B cell (primary cell): ENCODE measurements around the gene PPARG. TPM values are rescaled to one million over a fixed set of nuclear protein-coding genes. Genes with fewer than 3 reads are reported as not detected.
"Not testable (repeated sequence)": the region's sequence is repeated elsewhere in the genome, so short reads cannot be mapped to it uniquely, and the experiment has no call there.

ENCODE experiments used
- ATAC-seq: fragments of 200-7000 bp; cut with Tn5 transposase; one replicate; pipeline ENCODE4 v1.10.0; 2021; ENCODE audit warnings: low read depth, mild to moderate bottlenecking, moderate number of reproducible peaks, moderate library complexity
- CTCF ChIA-PET: fragments of 350-600 bp; sonication (Branson Sonifier 250); formaldehyde crosslinking; loops from one replicate; lab custom pipeline; 2021; ENCODE audit warnings: antibody characterized with exemption, inconsistent platforms; lab: Charles Lee
- POLR2A ChIA-PET: fragments of 350-600 bp; sonication (Branson Sonifier 250); formaldehyde crosslinking; loops from one replicate; lab custom pipeline; 2021; ENCODE audit warnings: antibody characterized with exemption; lab: Charles Lee
- DNase-seq: peaks from one replicate; pipeline ENCODE4 v3.0.0; 2013
- H2AFZ ChIP-seq: 2 replicates; pipeline ENCODE4 v1.6.1; 2012; ENCODE audit warnings: mild to moderate bottlenecking, low read depth, low read length; ENCODE audit not compliant: insufficient read depth, poor library complexity, severe bottlenecking
- H3K27ac ChIP-seq, 2 donors: 1 replicate in 1 of 2; 2 replicates in 1 of 2; pipeline ENCODE4 v1.5.1; 2012 to 2013; ENCODE audit warnings: low read length in 2 of 2, mild to moderate bottlenecking in 2 of 2, moderate library complexity in 1 of 2
- H3K27me3 ChIP-seq, 4 experiments: fragments of 200-600 bp in 1 of 4; sonication (generic) in 1 of 4; replicated peaks in 1 of 4; 1 replicate in 2 of 4; 2 replicates in 2 of 4; pipeline versions ENCODE4 v1.6.1 to v1.7.0; 2013 to 2016; ENCODE audit warnings: low read length in 3 of 4, mild to moderate bottlenecking in 2 of 4, mixed read lengths in 1 of 4, moderate library complexity in 1 of 4; ENCODE audit not compliant: insufficient read depth in 4 of 4, control insufficient read depth in 3 of 4; ENCODE audit errors: control extremely low read depth in 1 of 4
- H3K36me3 ChIP-seq, 2 experiments: replicated peaks in 1 of 2; 1 replicate in 1 of 2; 2 replicates in 1 of 2; pipeline versions ENCODE4 v1.6.1 to v1.7.1; 2013; ENCODE audit warnings: low read length in 1 of 2; ENCODE audit not compliant: insufficient read depth in 2 of 2, control insufficient read depth in 1 of 2; ENCODE audit errors: control extremely low read depth in 1 of 2, extremely low read depth in 1 of 2
- H3K4me1 ChIP-seq, 2 donors: fragments of 200-600 bp in 1 of 2; sonication (generic) in 1 of 2; 1 replicate in 1 of 2; 2 replicates in 1 of 2; pipeline versions ENCODE4 v1.5.1 to v1.6.1; 2013 to 2017; ENCODE audit warnings: low read length in 2 of 2; ENCODE audit not compliant: control insufficient read depth in 2 of 2, insufficient read depth in 2 of 2
- H3K4me2 ChIP-seq: replicated peaks from 2 replicates; pipeline ENCODE3; 2012; ENCODE audit warnings: mild to moderate bottlenecking, low read depth, low read length; ENCODE audit not compliant: poor library complexity, severe bottlenecking
- H3K4me3 ChIP-seq, 5 experiments: fragments of 200-600 bp in 1 of 5; sonication (generic) in 1 of 5; 1 replicate in 3 of 5; 2 replicates in 2 of 5; pipeline versions ENCODE4 v1.5.1 to v1.7.0; 2011 to 2016; ENCODE audit warnings: low read length in 4 of 5, mild to moderate bottlenecking in 4 of 5, low read depth in 2 of 5, control low read depth in 1 of 5, moderate library complexity in 1 of 5; ENCODE audit not compliant: insufficient read depth in 1 of 5; ENCODE audit errors: control extremely low read depth in 1 of 5, extremely low read depth in 1 of 5
- H3K79me2 ChIP-seq: fragments of 200-600 bp; sonication (generic); one replicate; pipeline ENCODE4 v1.6.0; 2016; ENCODE audit warnings: low read length; ENCODE audit not compliant: control insufficient read depth, insufficient read depth
- H3K9ac ChIP-seq: fragments of 200-600 bp; sonication (generic); 2 replicates; pipeline ENCODE4 v1.6.1; 2017; ENCODE audit warnings: mild to moderate bottlenecking, low read length, moderate library complexity
- H3K9me3 ChIP-seq, 3 donors: one replicate each; pipeline versions ENCODE4 v1.6.1 to v1.7.1; 2013; ENCODE audit warnings: low read length in 2 of 3; ENCODE audit not compliant: control insufficient read depth in 2 of 3, insufficient read depth in 1 of 3; ENCODE audit errors: control extremely low read depth in 1 of 3
- H4K20me1 ChIP-seq: 2 replicates; pipeline ENCODE4 v1.6.0; 2012; ENCODE audit warnings: mild to moderate bottlenecking, low read length; ENCODE audit not compliant: insufficient read depth, control insufficient read depth, poor library complexity, severe bottlenecking
- H3K27ac Mint-ChIP-seq: one replicate; pipeline ENCODE4 v1.8.0; 2021; ENCODE audit warnings: mixed read lengths
- H3K27me3 Mint-ChIP-seq: one replicate; pipeline ENCODE4 v1.8.0; 2021; ENCODE audit warnings: mixed read lengths
- H3K4me1 Mint-ChIP-seq: one replicate; pipeline ENCODE4 v1.8.0; 2021; ENCODE audit warnings: mixed read lengths
- H3K4me3 Mint-ChIP-seq: one replicate; pipeline ENCODE4 v1.8.0; 2021; ENCODE audit warnings: mixed read lengths
- H3K9me3 Mint-ChIP-seq: one replicate; pipeline ENCODE4 v1.8.0; 2022; ENCODE audit warnings: mixed read lengths; ENCODE audit not compliant: insufficient read depth
- EZH2 ChIP-seq: IDR thresholded peaks from 2 replicates; pipeline ENCODE4 v1.6.1; 2012; ENCODE audit warnings: borderline replicate concordance, low read depth, mild to moderate bottlenecking, moderate library complexity, low read length; ENCODE audit not compliant: insufficient read depth, poor library complexity, severe bottlenecking
- WGBS: methylation state at CpG from one replicate; pipeline ENCODE4 v1.1.5; 2013; ENCODE audit warnings: missing lambda C conversion rate; ENCODE audit not compliant: insufficient coverage; 5-methylcytosine and 5-hydroxymethylcytosine counted together
- intact Hi-C: fragments of 100-400 bp; cut with micrococcal nuclease; formaldehyde crosslinking; loops from one replicate; pipeline ENCODE4 v1.10.0; 2022
- polyA plus RNA-seq: library from polyadenylated mRNA; depleted of rRNA; stranded (reverse); fragments of >200 nt; gene quantifications from 2 replicates; pipeline ENCODE4 v1.2.3, GENCODE V29; 2012
- total RNA-seq, 2 donors: library from RNA; stranded (reverse); fragments of 120-200 nt in 1 of 2; gene quantifications; 1 replicate in 1 of 2; 2 replicates in 1 of 2; pipeline versions ENCODE4 v1.2.3 to v1.2.4, GENCODE V29; 2013 to 2022
- TF ChIP-seq, protein P1 (sequence below): fragments of 200-600 bp; IDR thresholded peaks from one replicate; pipeline ENCODE4 v1.8.0; 2022; ENCODE audit warnings: antibody characterized with exemption, mild to moderate bottlenecking

PPARG gene
- total and polyA plus RNA-seq, 2 donors (not counting 1 experiment from before 2014, with no cell fraction given) = 0.12 to 0.44 TPM

DNA sequence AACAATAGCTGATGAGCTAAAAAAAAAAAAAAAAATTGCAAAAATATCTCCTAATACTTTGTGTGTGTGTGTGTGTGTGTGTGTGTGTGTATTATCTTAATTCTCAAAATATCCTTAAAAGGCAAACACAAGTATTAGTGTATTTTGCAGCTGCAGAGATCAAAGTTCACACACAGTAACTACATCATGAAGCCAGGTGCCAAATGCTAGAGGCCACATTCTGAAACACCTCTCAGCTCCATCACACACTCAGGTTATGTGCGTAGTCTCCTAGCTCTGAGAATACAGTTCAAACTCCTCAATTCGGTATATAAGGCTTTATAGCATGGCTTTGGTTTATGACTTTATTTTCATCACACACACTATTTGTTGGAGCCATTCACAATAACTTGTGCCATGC lies 33.5 kb upstream of the PPARG start:
- no peaks in the 10 kb centered on the region for H3K4me1 Mint-ChIP-seq
- H3K4me3 ChIP-seq = no peak overlapping the region
- no peak overlapping the region for H2AFZ ChIP-seq
- no CpG with 5 or more reads among the region's 2 CpGs for WGBS
- intact Hi-C loops = no loop called here
- H3K27me3 ChIP-seq = peaks cover 0 to 6% (median 0%) of the 10 kb centered on the region in 4 experiments
- H3K79me2 ChIP-seq = no peaks in the 10 kb centered on the region
- H3K27ac Mint-ChIP-seq = no peak overlapping the region
- no peaks in the 10 kb centered on the region for H4K20me1 ChIP-seq
- H3K27me3 Mint-ChIP-seq = peaks cover 26% of the 10 kb centered on the region
- peaks cover 2% of the 10 kb centered on the region for H3K9me3 Mint-ChIP-seq
- ChIA-PET CTCF (no interaction called here), POLR2A (no interaction called here)
- no peaks in the 10 kb centered on the region for H3K9me3 ChIP-seq
- H3K27ac ChIP-seq = no peak overlapping the region
- DNase-seq (no peak), ATAC-seq (no peak)
- no peaks in the 10 kb centered on the region for H3K4me1 ChIP-seq
- H3K4me3 Mint-ChIP-seq = no peak overlapping the region
- TF ChIP-seq, protein P1, sequence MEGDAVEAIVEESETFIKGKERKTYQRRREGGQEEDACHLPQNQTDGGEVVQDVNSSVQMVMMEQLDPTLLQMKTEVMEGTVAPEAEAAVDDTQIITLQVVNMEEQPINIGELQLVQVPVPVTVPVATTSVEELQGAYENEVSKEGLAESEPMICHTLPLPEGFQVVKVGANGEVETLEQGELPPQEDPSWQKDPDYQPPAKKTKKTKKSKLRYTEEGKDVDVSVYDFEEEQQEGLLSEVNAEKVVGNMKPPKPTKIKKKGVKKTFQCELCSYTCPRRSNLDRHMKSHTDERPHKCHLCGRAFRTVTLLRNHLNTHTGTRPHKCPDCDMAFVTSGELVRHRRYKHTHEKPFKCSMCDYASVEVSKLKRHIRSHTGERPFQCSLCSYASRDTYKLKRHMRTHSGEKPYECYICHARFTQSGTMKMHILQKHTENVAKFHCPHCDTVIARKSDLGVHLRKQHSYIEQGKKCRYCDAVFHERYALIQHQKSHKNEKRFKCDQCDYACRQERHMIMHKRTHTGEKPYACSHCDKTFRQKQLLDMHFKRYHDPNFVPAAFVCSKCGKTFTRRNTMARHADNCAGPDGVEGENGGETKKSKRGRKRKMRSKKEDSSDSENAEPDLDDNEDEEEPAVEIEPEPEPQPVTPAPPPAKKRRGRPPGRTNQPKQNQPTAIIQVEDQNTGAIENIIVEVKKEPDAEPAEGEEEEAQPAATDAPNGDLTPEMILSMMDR = no peak
- TF ChIP-seq EZH2 = no peak
- H3K9ac ChIP-seq = no peak overlapping the region
- H3K36me3 ChIP-seq = no peaks in the 10 kb centered on the region
- H3K4me2 ChIP-seq = no peak overlapping the region

- Mint-ChIP-seq H3K4me1 (no peaks in the 10 kb centered on the region), H3K27ac (no peak overlapping the region), H3K4me3 (no peak overlapping the region), H3K9me3 (peaks cover 2% of the 10 kb centered on the region), H3K27me3 (peaks cover 22% of the 10 kb centered on the region)
- TF ChIP-seq, protein P1 = no peak
- no peak for TF ChIP-seq EZH2
- intact Hi-C loops = no loop called here
- Histone ChIP-seq H3K27ac (no peak overlapping the region), H3K4me1 (no peaks in the 10 kb centered on the region), H3K4me2 (no peak overlapping the region), H3K79me2 (no peaks in the 10 kb centered on the region), H4K20me1 (no peaks in the 10 kb centered on the region), H3K9ac (no peak overlapping the region), H2AFZ (no peak overlapping the region), H3K4me3 (no peak overlapping the region), H3K36me3 (no peaks in the 10 kb centered on the region), H3K27me3 (peaks cover 0 to 6% (median 0%) of the 10 kb centered on the region in 4 experiments), H3K9me3 (no peaks in the 10 kb centered on the region)
- DNase-seq = no peak
- no peak for ATAC-seq
- ChIA-PET CTCF (no interaction called here), POLR2A (no interaction called here)
Measured at GRCh38 chr3:12258911-12259310, 30.0 kb upstream of the PPARG start.

DNA sequence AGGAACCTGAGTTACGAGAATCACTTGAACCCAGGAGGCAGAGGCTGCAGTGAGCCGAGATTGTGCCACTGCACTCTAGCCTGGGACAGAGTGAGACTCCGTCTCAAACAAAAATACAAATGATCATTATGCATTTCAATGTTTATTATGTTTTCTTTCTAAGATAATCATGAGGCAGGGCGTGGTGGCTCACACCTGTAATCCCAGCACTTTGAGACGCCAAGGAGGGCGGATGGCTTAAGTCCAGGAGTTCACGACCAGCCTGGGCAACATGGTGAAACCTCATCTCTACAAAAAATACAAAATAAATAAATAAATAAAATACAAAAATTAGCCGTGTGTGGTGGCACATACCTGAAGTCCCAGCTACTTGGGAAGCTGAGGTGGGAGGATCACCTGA lies 26.7 kb upstream of the PPARG start:
- H3K4me1 ChIP-seq, H3K36me3 ChIP-seq, H3K79me2 ChIP-seq, H3K4me3 Mint-ChIP-seq, CTCF ChIA-PET, intact Hi-C loops, H3K9me3 ChIP-seq, ATAC-seq, H3K27ac ChIP-seq, H3K27ac Mint-ChIP-seq, H3K27me3 ChIP-seq, H3K4me3 ChIP-seq, H3K9me3 Mint-ChIP-seq, POLR2A ChIA-PET, DNase-seq, H4K20me1 ChIP-seq, H3K4me2 ChIP-seq, H3K9ac ChIP-seq, H3K4me1 Mint-ChIP-seq, H2AFZ ChIP-seq: not testable (repeated sequence)
- peaks cover 14% of the 10 kb centered on the region for H3K27me3 Mint-ChIP-seq
- WGBS = 100% methylated on average over 1 of the region's 8 CpGs
